PC-3 (cell line): ENCODE results near the gene PTPRD. TPM values are rescaled to one million over a fixed set of nuclear protein-coding genes. Genes with fewer than 3 reads are reported as not detected.

ENCODE experiments used
- ATAC-seq: fragments of 200-7000 bp; cut with Tn5 transposase; 2 replicates; pipeline ENCODE4 v1.9.1; 2020; ENCODE audit warnings: mild to moderate bottlenecking, moderate library complexity
- BruUV-seq: library from RNA; stranded (reverse); fragments of 400-500 nt; replicated peaks from 2 replicates; lab custom pipeline; 2021; lab: Mats Ljungman, UMichigan
- CTCF ChIA-PET: fragments of 300-600 bp; sonication (Branson Sonifier 250); formaldehyde crosslinking; loops from one replicate; lab custom pipeline; 2022; ENCODE audit warnings: antibody characterized with exemption; lab: Charles Lee
- POLR2A ChIA-PET: fragments of 300-600 bp; sonication (Branson Sonifier 250); formaldehyde crosslinking; loops from one replicate; lab custom pipeline; 2022; ENCODE audit warnings: antibody characterized with exemption; ENCODE audit not compliant: unreplicated experiment; lab: Charles Lee
- DNase-seq: peaks from one replicate; pipeline ENCODE4 v3.0.0-alpha.2; 2015
- H2AFZ ChIP-seq: fragments of 300-600 bp; sonication (generic); 2 replicates; pipeline ENCODE4 v1.6.0; 2016; ENCODE audit warnings: antibody characterized with exemption, low read length
- H3F3A ChIP-seq: fragments of 300-600 bp; sonication (generic); one replicate; pipeline ENCODE4 v1.6.0; 2017; ENCODE audit warnings: antibody characterized with exemption, low read length, control low read depth, mild to moderate bottlenecking; ENCODE audit not compliant: unreplicated experiment
- H3K27ac ChIP-seq: fragments of 300-600 bp; sonication (generic); 2 replicates; pipeline ENCODE4 v1.5.1; 2016; ENCODE audit warnings: mild to moderate bottlenecking, low read length
- H3K27me3 ChIP-seq: fragments of 300-600 bp; sonication (generic); 2 replicates; pipeline ENCODE4 v1.6.1; 2016; ENCODE audit warnings: low read length, mixed read lengths
- H3K36me3 ChIP-seq: fragments of 300-600 bp; sonication (generic); 2 replicates; pipeline ENCODE4 v1.6.1; 2016; ENCODE audit warnings: low read depth, mixed run types, low read length, mixed read lengths
- H3K4me1 ChIP-seq: fragments of 300-600 bp; sonication (generic); 2 replicates; pipeline ENCODE4 v1.5.1; 2016; ENCODE audit warnings: low read length; ENCODE audit not compliant: insufficient read depth
- H3K4me2 ChIP-seq: fragments of 300-600 bp; sonication (generic); 2 replicates; pipeline ENCODE4 v1.6.0; 2016; ENCODE audit warnings: low read length
- H3K4me3 ChIP-seq: fragments of 300-600 bp; sonication (generic); 2 replicates; pipeline ENCODE4 v1.5.1; 2016; ENCODE audit warnings: mild to moderate bottlenecking, low read length, mixed read lengths
- H3K79me2 ChIP-seq: fragments of 300-600 bp; sonication (generic); 2 replicates; pipeline ENCODE4 v1.6.1; 2017; ENCODE audit warnings: low read length, mixed read lengths
- H3K9ac ChIP-seq: fragments of 300-600 bp; sonication (generic); 2 replicates; pipeline ENCODE4 v1.6.0; 2016; ENCODE audit warnings: mild to moderate bottlenecking, low read length
- H3K9me2 ChIP-seq: fragments of 300-600 bp; sonication (generic); replicated peaks from 2 replicates; pipeline ENCODE4 v1.6.1; 2016; ENCODE audit warnings: mixed run types, low read length, mixed read lengths
- H3K9me3 ChIP-seq: fragments of 300-600 bp; sonication (generic); 2 replicates; pipeline ENCODE4 v1.6.1; 2016; ENCODE audit warnings: low read length, mixed read lengths
- H4K20me1 ChIP-seq: fragments of 300-600 bp; sonication (generic); 2 replicates; pipeline ENCODE4 v1.6.1; 2016; ENCODE audit warnings: low read length, mixed read lengths
- EZH2 ChIP-seq: fragments of 300-600 bp; sonication (generic); IDR thresholded peaks from one replicate; pipeline ENCODE4 v1.6.1; 2017; ENCODE audit warnings: antibody characterized with exemption, mild to moderate bottlenecking, low read length; ENCODE audit not compliant: unreplicated experiment
- EZH2phosphoT487 ChIP-seq: fragments of 300-600 bp; sonication (generic); IDR thresholded peaks from 2 replicates; pipeline ENCODE4 v1.6.1; 2018; ENCODE audit warnings: mild to moderate bottlenecking, antibody characterized with exemption, low read length, borderline replicate concordance
- intact Hi-C: fragments of 100-400 bp; cut with micrococcal nuclease; formaldehyde crosslinking; loops from 2 replicates; pipeline ENCODE4 v1.9.0; 2023
- total RNA-seq: library from RNA; depleted of rRNA; stranded (reverse); fragments of >200 nt; gene quantifications from 2 replicates; pipeline ENCODE4 v1.2.3, GENCODE V29; 2014
- TF ChIP-seq, protein P1 (sequence below): fragments of 300-600 bp; sonication (generic); conservative IDR thresholded peaks from 2 replicates; pipeline ENCODE4 v1.5.1; 2017; ENCODE audit warnings: antibody characterized with exemption, low read depth, mild to moderate bottlenecking, low read length

The PTPRD gene
- total RNA-seq, 1 experiment from 2014 or later = not detected

DNA sequence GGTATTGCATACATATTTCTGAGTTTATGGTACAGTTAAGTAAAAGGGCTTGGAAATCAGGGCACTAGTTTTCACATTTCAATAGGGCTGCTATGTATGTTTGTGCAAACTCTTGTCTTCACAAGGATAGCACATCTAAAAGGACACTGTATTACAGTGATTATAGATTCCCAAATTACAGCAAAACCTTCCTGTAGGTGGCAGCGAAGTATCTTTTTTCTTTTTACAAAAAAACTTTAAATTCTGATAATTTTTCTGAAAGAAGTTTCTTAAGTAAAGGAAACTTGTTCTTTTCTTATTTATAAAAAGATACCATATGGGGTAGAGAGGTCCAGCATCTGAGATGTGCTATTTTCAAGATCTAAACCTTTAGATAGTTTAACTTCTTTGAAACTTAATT, 337.8 kb downstream of the PTPRD start:
- no peak for DNase-seq
- no peaks in the 10 kb centered on the region for H3K79me2 ChIP-seq
- no peak overlapping the region for H3K4me2 ChIP-seq
- intact Hi-C loops = loop anchor here (5.0 kb wide), 1 partner anchor 337 kb away; the partner anchor contains the start of gene PTPRD
- H3F3A ChIP-seq = no peaks in the 10 kb centered on the region
- ChIA-PET CTCF (no interaction called here), POLR2A (no interaction called here)
- H3K9me2 ChIP-seq = no peaks in the 10 kb centered on the region
- H3K9ac ChIP-seq = no peak overlapping the region
- no peaks in the 10 kb centered on the region for H3K9me3 ChIP-seq
- TF ChIP-seq, protein P1, sequence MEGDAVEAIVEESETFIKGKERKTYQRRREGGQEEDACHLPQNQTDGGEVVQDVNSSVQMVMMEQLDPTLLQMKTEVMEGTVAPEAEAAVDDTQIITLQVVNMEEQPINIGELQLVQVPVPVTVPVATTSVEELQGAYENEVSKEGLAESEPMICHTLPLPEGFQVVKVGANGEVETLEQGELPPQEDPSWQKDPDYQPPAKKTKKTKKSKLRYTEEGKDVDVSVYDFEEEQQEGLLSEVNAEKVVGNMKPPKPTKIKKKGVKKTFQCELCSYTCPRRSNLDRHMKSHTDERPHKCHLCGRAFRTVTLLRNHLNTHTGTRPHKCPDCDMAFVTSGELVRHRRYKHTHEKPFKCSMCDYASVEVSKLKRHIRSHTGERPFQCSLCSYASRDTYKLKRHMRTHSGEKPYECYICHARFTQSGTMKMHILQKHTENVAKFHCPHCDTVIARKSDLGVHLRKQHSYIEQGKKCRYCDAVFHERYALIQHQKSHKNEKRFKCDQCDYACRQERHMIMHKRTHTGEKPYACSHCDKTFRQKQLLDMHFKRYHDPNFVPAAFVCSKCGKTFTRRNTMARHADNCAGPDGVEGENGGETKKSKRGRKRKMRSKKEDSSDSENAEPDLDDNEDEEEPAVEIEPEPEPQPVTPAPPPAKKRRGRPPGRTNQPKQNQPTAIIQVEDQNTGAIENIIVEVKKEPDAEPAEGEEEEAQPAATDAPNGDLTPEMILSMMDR = peak; percentile 35; the same call in 1 of the 2 replicates
- no peak for TF ChIP-seq EZH2phosphoT487
- BruUV-seq = no TSS peak
- no peak overlapping the region for H3K27ac ChIP-seq
- H4K20me1 ChIP-seq = no peaks in the 10 kb centered on the region
- no peak overlapping the region for H2AFZ ChIP-seq
- no peaks in the 10 kb centered on the region for H3K36me3 ChIP-seq
- no peak for ATAC-seq
- no peak overlapping the region for H3K4me3 ChIP-seq
- no peaks in the 10 kb centered on the region for H3K4me1 ChIP-seq
- no peaks in the 10 kb centered on the region for H3K27me3 ChIP-seq

DNA sequence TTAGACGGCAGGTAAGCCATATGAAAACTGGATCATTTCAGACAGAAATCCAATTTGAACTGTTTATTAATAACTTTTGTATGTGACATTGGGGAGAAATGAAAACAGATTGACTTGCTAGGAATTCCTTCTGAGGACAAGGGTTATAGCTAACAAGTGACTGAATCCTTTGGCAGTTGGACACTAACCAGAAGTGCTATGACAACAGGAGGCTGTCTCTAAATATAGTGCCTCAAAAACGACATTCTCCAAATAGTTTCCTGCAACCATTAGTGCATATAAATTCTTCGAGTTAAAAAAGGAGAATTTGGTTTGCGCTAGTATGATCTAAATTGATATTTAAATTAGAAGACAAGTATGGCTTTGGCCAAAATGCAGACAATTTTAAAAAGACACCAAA, 338.6 kb downstream of the PTPRD start:
- Histone ChIP-seq H3F3A (no peaks in the 10 kb centered on the region), H3K4me3 (no peak overlapping the region), H3K27ac (no peak overlapping the region), H2AFZ (no peak overlapping the region), H3K9me3 (no peaks in the 10 kb centered on the region), H3K79me2 (no peaks in the 10 kb centered on the region), H3K9me2 (no peaks in the 10 kb centered on the region), H3K4me1 (no peaks in the 10 kb centered on the region), H3K27me3 (no peaks in the 10 kb centered on the region), H3K36me3 (no peaks in the 10 kb centered on the region), H4K20me1 (no peaks in the 10 kb centered on the region), H3K4me2 (no peak overlapping the region), H3K9ac (no peak overlapping the region)
- ChIA-PET CTCF (no interaction called here), POLR2A (no interaction called here)
- no peak for ATAC-seq
- no peak for DNase-seq
- intact Hi-C loops = no loop called here
- TF ChIP-seq EZH2phosphoT487 = no peak
- TF ChIP-seq, protein P1 = no peak
- no peak for TF ChIP-seq EZH2
- no TSS peak for BruUV-seq

DNA sequence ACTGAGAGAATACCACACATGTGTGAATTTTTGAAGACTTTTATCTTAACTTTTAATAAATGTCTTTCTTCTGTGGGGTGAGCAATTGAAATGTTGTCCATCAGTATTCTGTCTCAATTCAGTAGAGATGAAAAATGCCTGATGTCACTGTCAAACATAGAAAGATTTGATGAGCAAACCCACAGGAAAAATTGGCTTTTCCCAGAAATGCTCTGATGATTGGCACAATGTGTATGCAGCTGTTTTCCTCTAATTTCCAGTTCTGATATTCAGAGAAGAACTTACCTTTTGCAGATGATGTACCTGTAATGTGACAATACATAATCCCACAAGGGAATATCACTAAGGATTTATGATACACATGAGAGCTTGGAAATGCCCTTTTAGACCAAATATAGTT, 340.0 kb downstream of the PTPRD start:
- Histone ChIP-seq H3K9me3 (no peaks in the 10 kb centered on the region), H3K36me3 (no peaks in the 10 kb centered on the region; the same call in 1 of the 2 replicates), H3K4me3 (no peak overlapping the region), H3F3A (no peaks in the 10 kb centered on the region), H3K79me2 (no peaks in the 10 kb centered on the region), H3K9me2 (no peaks in the 10 kb centered on the region), H3K4me1 (no peaks in the 10 kb centered on the region), H2AFZ (no peak overlapping the region), H4K20me1 (no peaks in the 10 kb centered on the region), H3K9ac (no peak overlapping the region), H3K4me2 (no peak overlapping the region), H3K27ac (no peak overlapping the region), H3K27me3 (no peaks in the 10 kb centered on the region)
- TF ChIP-seq EZH2 (no peak), EZH2phosphoT487 (no peak)
- TF ChIP-seq, protein P1 = no peak
- DNase-seq = no peak
- intact Hi-C loops = no loop called here
- ChIA-PET POLR2A (no interaction called here), CTCF (no interaction called here)
- no peak for ATAC-seq
- BruUV-seq = no TSS peak
